ENCODE measurements around the gene LMO3. TPM values are rescaled to one million over a fixed set of nuclear protein-coding genes. Genes with fewer than 3 reads are reported as not detected.

Gene LMO3
- total and polyA plus RNA-seq, 8 donors: 7.0 to 228 (median 10.0) TPM

GRCh38 chr12:16611146-16611545 is 5.2 kb upstream of the LMO3 start:
- intact Hi-C loops (cut with DNase I): no loop called here
- DNase-seq (no peak), ATAC-seq (peak; percentile 18)
- Histone ChIP-seq H3K4me3 (no peak overlapping the region), H3K27me3 (peaks cover 11 to 51% of the 10 kb centered on the region in 2 donors), H3K36me3 (no peaks in the 10 kb centered on the region), H3K4me1 (no peaks in the 10 kb centered on the region), H3K27ac (peak overlapping the region; percentile 18 to 88), H3K9me3 (no peaks in the 10 kb centered on the region)
- TF ChIP-seq CTCF (IDR thresholded peaks at IDR 0.05): no peak

GRCh38 chr12:16610743-16611142 is 4.8 kb upstream of the LMO3 start:
- H3K4me3 ChIP-seq: no peak overlapping the region
- TF ChIP-seq CTCF (IDR thresholded peaks at IDR 0.05): no peak
- intact Hi-C loops (cut with DNase I): no loop called here
- peak overlapping the region in 1 of 2 donors; percentile 88 for H3K27ac ChIP-seq
- no peaks in the 10 kb centered on the region for H3K36me3 ChIP-seq
- ATAC-seq (no peak), DNase-seq (no peak)
- no peaks in the 10 kb centered on the region for H3K9me3 ChIP-seq
- H3K4me1 ChIP-seq: no peaks in the 10 kb centered on the region
- peaks cover 11 to 55% of the 10 kb centered on the region in 2 donors for H3K27me3 ChIP-seq

- Histone ChIP-seq H3K4me1 (no peaks in the 10 kb centered on the region), H3K9me3 (no peaks in the 10 kb centered on the region), H3K27ac (peak overlapping the region; percentile 67 to 88), H3K27me3 (peaks cover 11 to 62% of the 10 kb centered on the region in 2 donors), H3K4me3 (peak overlapping the region in 1 of 2 donors; percentile 1), H3K36me3 (no peaks in the 10 kb centered on the region)
- intact Hi-C loops (cut with DNase I): no loop called here
- TF ChIP-seq CTCF (IDR thresholded peaks at IDR 0.05): no peak
- ATAC-seq (no peak), DNase-seq (no peak)
Observed at GRCh38 chr12:16610001-16610585, 4.1 kb upstream of the LMO3 start.

- ATAC-seq (peak; percentile 12), DNase-seq (no peak)
- no peak for TF ChIP-seq CTCF (IDR thresholded peaks at IDR 0.05)
- H3K4me1 ChIP-seq: no peaks in the 10 kb centered on the region
- intact Hi-C loops (cut with DNase I): no loop called here
- H3K4me3 ChIP-seq: peak overlapping the region in 1 of 2 donors; percentile 37
- H3K9me3 ChIP-seq: no peaks in the 10 kb centered on the region
- no peaks in the 10 kb centered on the region for H3K36me3 ChIP-seq
- peak overlapping the region; percentile 67 to 88 for H3K27ac ChIP-seq
- peaks cover 11 to 72% of the 10 kb centered on the region in 2 donors for H3K27me3 ChIP-seq
Observed at GRCh38 chr12:16608946-16609539, 3.1 kb upstream of the LMO3 start.

GRCh38 chr12:16607906-16608775 is 2.2 kb upstream of the LMO3 start:
- H3K4me3 ChIP-seq: peak overlapping the region in 1 of 2 donors; percentile 37
- intact Hi-C loops (cut with DNase I): no loop called here
- no peaks in the 10 kb centered on the region for H3K4me1 ChIP-seq
- no peaks in the 10 kb centered on the region for H3K9me3 ChIP-seq
- no peak for TF ChIP-seq CTCF (IDR thresholded peaks at IDR 0.05)
- peaks cover 11 to 76% of the 10 kb centered on the region in 2 donors for H3K27me3 ChIP-seq
- H3K27ac ChIP-seq: peak overlapping the region; percentile 67 to 88
- no peak for DNase-seq
- H3K36me3 ChIP-seq: no peaks in the 10 kb centered on the region
- ATAC-seq: peak; percentile 49

Measured in left lung (tissue), 10 donors.